GM12873 (cell line): ENCODE measurements around the gene SDK1.

Source experiments
- CTCF ChIP-seq: IDR thresholded peaks from 2 replicates; pipeline ENCODE4 v1.5.1; 2012; ENCODE audit warnings: low read depth, mild to moderate bottlenecking, moderate library complexity, low read length, control low read depth; ENCODE audit not compliant: insufficient read depth; ENCODE audit errors: missing control alignments

The SDK1 gene

GRCh38 chr7:3300651-3301448 is at the start of gene SDK1:
TSS of gene SDK1 (plus strand) at chr7:3301252. CDS start at chr7:3301587, 335 bp downstream.
- peak; percentile 69 for TF ChIP-seq CTCF

- no peak for TF ChIP-seq CTCF
These were observed 46.3 kb upstream of the SDK1 start for GRCh38 chr7:3254718-3255117.

- TF ChIP-seq CTCF: no peak
These were observed 41.2 kb upstream of the SDK1 start for GRCh38 chr7:3259711-3260400.

- no peak for TF ChIP-seq CTCF
These were observed 40.7 kb upstream of the SDK1 start for GRCh38 chr7:3260401-3260715.

GRCh38 chr7:3264693-3265339 is 36.2 kb upstream of the SDK1 start:
- TF ChIP-seq CTCF: no peak

- TF ChIP-seq CTCF: no peak
These were observed 35.7 kb upstream of the SDK1 start for GRCh38 chr7:3265388-3265787.

- TF ChIP-seq CTCF: no peak
These were observed 34.8 kb upstream of the SDK1 start for GRCh38 chr7:3266240-3266639.
